Measurements from ENCODE around the gene SLC22A23.

Gene SLC22A23

DNA sequence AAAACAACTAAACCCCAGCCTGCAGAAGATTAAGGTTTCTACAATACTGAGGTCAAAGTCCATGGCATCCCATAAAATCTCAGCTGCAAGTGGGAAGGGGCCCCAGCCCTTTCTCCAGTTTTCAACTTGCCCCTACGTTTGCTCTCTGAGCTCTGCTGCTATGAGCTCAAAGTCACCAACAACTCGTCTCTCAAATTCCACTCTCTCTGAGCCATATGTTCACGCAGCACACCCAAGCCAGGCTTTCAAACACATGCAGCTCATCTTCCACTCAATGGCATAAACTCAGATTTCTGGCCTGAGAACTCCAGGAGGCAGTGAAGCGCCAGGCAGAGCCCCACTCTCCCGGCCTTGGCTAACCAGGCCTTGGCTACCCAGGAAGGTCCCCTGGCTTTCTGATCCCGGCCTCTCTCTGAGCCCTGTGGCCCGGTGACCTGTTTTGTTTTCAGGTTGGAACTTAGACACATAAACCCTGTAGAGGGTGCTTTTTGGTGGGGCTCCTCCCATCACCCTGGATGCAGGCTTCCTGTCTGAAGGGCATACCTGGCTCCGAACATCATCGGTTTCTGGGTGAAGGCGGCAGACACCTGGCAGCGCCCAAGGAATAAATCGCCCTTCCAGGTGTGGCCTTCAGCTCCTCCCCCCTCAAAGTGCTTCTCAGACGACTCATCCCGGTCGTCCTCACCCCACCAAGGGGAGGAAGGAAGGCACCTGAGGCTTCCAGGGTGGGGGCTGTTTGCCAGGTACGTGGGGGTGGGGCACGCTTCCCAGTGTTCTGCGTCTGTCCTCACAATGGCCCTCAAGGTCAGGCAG lies 12.4 kb downstream of the SLC22A23 start:
- DNase-seq: no peak

DNA sequence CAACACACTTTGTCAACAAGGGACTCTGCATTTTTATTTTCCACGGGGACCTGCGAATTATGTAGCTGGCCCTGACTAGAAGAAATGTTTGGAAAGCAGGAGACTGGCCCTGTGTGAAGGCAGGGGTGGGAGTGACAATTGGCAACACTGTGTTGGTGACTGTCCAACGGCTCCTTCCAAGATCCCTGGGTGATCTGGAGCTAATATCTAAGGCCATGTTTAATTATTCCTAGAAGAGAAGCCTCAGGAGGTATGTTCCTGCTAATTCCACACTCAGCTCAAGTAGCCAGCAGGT lies 13.7 kb downstream of the SLC22A23 start:
- no peak for DNase-seq

- no peak for DNase-seq
These were observed 14.2 kb downstream of the SLC22A23 start for GRCh38 chr6:3442431-3443220.

DNA sequence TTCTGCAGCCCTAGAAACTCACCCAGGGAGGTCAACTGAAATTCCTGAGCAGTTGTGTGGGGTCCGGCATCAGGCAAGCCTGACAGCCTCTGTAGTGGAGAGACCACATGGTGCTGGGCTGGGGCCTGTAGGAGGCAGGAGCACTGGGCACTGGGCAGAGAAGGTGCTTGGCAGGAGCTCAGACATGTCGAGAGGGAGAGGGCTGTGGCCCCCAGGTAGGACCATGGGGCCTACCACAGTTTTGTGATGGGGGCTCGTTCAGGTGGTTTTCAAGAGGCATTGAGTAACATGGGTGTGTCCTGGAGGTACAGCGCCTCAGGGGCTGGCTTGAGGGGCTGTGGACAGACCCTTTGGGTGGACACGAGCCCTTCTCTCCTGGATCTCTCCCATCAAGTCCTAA lies 15.9 kb downstream of the SLC22A23 start:
- DNase-seq: no peak

GRCh38 chr6:3439961-3440360 lies 16.9 kb downstream of the SLC22A23 start:
- no peak for DNase-seq

GRCh38 chr6:3438190-3439167 lies 18.4 kb downstream of the SLC22A23 start:
- no peak for DNase-seq

DNA sequence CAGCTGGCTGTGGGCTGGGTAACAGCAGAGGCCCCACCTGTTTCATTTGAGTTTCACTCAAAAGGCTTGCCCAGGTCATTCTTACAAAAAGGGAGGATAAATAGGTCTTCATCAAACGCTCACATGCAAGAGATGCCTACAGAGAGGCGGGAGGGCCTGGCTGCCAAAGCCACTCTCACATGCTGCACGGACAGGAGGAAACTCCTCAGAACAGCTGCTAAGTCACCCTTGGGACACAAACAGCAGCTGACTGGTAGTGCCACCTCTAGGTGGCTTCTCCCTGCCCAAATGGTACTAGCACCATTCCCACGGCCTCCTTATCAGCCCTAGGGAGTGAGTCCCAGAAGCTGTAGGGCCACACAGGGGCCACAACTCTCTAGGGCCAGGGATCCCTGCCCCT lies 23.8 kb downstream of the SLC22A23 start:
- DNase-seq: no peak

DNA sequence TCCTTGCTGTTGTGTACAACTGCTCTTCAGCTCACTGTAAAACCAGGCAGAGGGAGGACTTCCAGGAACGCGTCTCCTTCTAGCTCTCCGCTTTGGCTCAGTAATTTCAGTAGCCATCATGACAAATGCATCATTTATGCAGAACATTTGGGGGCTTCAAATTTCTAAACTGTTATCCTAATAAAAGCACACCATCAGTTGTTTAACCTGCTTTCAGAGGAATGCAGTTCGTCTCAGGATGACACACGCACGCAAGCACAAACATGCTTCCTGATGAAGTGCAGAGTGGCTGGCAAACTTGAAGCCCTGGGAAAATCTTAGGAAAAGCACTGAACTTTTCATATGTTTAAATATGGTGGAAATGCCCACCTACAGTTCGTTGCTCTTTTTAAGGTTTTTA lies 24.4 kb downstream of the SLC22A23 start:
- no peak for DNase-seq

DNA sequence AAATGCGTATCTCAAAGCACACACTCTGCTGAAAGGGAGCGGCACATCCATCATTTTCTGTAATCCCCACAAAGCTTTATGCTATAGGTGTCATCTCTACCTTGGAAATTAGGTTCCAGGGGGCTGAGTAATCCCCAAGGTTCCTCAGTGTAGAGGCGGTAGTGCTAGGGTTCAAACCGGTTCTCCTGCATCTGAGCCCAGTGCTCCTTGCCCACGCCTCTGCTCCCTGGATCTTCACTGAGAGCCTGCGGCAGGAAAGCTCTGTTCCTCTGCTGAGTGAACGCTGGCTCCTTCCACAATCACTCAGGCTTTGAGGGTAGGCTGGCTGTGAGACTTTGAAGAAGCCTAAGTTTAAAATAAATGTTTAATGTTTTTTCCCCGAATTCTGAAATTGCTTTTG lies 24.9 kb downstream of the SLC22A23 start:
- DNase-seq: no peak

DNA sequence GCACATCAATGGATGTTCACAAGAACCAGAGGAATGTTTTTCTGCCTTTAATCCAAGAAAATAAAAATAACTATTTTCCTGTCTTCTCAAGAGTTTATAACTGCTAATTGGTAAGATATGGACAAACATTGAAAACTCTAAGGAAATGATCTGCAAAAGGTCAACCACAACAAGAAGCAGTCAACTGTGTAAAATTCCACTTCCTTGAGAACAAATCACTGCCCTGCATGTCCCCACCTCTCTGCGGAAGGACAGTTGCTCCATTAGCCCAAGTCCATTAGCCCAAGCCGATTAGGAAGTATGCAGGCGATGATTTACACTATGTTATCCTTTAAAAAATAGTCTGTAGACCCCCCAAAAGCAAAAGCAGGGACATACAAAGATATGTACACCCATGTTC lies 27.6 kb downstream of the SLC22A23 start:
- DNase-seq: no peak

DNA sequence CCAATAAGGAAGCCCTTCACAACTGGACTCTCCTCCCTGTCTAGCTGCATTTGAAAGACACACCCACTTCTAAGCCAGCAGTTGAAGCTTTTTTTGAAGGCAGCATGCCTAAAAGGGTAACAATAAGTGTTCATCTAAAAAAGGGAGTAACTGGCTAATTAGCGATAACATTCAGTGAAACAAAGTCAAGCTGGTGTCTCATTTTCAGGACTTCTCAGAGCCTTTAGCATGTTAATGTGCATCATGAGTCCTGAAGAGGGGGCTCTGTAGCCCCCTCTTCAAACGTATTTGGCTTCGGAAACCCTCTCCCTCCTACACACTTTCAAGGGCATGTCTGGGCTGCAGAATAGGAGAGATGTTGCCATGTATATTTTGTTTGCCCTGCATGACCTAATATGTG lies 28.1 kb downstream of the SLC22A23 start:
- no peak for DNase-seq

DNA sequence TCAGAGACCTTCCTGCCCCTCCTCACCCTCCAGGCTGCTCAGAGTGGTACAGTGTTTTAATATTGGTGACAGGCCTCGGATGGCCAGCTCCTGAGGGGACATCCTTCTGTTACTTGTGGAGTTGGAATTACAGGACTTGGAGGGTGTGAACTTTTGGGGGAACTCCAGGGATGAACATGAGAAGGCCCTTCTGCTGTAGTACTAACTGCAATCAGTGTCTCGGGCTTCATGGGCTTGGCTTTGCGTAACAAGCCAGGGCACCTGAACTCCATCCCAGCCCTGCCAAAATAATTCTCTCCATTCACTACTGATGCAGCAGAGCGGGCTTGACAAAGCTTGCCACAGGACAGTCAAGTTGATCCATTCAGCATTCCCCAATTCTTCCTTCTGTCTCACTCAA lies 28.6 kb downstream of the SLC22A23 start:
- no peak for DNase-seq

- no peak for DNase-seq
These were observed 29.2 kb downstream of the SLC22A23 start for GRCh38 chr6:3427687-3428085.

DNA sequence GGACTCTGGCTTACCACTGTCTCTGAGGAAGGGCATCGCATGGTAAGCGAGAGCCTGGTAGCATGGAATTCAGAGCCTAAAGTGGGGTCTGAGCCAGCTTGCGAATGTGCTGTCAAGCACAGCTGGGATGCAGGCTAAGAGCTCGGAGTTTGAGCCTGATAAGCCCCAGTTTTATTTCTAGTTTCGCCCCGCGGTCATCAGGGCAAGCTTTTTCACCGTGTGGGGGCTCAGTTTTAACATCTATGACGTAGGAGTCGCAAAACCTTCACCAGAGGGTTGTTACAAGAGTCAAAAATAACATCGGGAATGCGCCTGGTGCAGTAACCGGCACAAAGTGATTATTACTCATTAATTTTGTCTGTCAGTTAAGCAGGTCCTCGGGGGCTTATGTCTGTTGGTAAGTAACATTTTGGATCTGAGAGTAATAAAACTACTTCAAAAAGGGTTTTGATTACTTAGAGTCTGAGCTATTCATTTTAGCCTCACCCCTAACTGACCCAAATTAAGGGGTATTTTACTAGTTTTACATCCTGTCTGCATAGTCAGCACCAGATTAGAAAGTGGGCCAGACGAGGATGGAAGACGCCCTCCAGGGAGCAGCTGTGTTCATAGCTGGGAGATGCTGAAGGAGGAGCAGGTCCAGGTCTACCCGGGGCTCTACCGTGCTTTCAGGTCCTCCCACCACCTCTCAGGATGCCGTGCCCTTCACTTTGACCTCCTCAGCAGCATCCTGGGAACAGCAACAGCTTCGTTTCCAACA lies 29.7 kb downstream of the SLC22A23 start:
- DNase-seq: no peak

DNA sequence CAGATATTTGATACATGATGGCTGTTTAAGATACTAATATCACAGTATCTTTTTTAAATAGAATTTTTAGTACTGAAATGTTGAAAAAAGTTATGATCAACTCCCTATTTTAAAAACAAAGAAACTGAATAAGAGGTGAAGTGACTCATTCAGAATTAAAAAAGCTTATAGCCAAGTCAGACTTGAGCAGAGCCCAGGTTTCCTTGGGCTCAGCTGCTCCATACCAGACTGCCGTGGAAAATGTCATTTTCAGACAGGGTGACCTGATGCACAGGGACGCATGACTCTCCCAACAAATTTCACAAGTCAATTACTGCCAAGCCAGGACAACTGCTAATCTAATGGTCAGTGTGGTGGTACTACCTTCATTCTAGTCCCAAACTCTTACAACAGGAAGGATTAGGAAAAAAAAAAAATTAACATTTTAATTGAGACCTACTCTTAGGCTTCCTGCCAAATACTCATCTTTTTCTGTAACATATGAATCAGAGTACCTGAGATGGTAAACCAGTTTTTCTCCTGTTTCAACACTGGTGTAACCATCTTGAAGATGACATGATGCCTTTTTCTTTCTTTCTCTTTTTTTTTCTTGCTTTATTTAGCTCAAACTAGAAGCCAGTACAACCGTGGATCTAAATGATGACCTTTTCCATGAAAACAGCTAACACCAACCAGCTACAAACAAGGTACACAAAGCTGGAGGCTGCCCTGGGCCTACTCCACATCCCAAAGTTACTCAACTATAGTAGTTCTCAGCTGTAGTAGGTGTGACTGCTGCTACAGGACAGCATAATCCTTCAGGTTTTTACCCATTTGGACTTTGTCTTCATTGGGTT lies 30.5 kb downstream of the SLC22A23 start:
- no peak for DNase-seq

- DNase-seq: no peak
These were observed 31.3 kb downstream of the SLC22A23 start for GRCh38 chr6:3425574-3425973.

DNA sequence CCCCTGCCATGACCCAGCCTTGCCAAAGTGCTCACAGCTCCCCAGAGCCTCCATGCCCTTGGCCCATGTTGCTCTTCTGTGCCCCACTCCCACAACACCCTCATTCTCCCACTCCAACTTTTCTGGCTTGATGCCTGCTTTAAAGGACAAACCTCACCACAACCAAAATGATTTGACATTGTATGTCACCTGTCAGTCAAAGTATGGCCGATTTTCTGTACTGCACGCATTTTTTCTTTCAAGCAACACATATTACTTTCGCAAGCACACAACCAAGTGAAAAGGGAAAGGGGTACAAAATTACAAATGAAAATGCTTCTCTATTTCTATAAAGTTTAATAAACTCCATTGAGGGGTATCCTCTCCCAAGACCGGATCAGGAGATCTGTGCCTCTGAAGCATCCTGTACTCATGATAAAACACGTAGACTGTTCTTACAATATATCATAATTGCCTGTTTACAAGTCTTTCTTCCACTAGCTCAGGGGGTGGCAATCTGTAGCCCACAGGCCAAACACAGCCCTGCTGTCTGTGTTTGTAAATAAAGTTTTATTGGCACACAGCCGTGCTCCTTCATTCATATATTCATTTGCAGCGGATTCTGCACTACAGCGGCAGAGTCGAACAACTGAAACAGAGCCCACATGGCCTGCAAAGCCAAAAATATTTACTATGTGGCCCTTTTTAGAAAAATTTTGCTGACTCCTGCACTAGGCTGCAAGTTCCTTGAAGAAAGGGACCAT lies 32.5 kb downstream of the SLC22A23 start:
- DNase-seq: no peak

- no peak for DNase-seq
These were observed 33.2 kb downstream of the SLC22A23 start for GRCh38 chr6:3423439-3424184.

DNA sequence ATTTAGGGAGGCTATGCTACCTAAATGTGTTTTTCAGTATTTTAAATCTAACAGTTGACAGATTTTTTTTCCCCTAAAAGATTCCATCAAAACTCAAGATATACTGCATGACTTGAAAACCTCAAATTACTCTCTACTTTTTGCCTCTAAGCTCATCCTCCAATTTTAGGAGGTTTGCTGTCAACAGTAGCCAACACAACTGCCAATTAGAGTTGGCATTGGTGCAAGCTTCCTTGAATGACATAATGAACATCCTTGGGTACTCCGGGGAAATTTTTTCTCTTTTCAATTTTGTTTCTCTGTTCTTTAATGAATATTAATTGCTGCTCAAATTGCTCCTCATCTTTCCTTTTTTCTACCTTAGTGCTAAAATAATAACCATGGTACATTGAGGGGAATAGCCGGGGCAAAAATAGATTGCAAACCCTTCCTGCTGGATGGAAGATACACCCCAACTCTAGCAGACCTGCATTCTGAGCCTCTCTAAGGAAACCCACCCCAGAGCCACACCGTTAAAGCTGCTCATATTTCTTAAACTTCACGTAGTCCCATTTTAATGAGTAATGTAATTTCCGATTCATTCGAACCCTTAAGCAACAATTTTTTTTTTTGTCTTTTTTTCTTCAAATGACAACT lies 34.3 kb downstream of the SLC22A23 start:
- no peak for DNase-seq
